Ovary (tissue), 3 donors: Measurements from ENCODE around the gene PLEKHA6.

Experiments used
- CTCF ChIP-seq, 3 donors: fragments of 450-650 bp in 2 of 3; fragments of 200-600 bp in 1 of 3; IDR thresholded peaks; one replicate each; pipeline versions ENCODE4 v1.5.1 to v1.8.0; 2016 to 2022; ENCODE audit warnings: antibody characterized with exemption in 3 of 3, mild to moderate bottlenecking in 1 of 3
- EP300 ChIP-seq: sonication (generic); formaldehyde crosslinking; IDR thresholded peaks from one replicate; pipeline ENCODE4 v1.6.1; 2017; ENCODE audit warnings: antibody characterized with exemption
- POLR2A ChIP-seq: fragments of 450-650 bp; IDR thresholded peaks from one replicate; pipeline ENCODE4 v1.6.1; 2017; ENCODE audit warnings: antibody characterized with exemption, mild to moderate bottlenecking, moderate library complexity
- donor health status: DM: no; HTN: no; CAD: no.

DNA sequence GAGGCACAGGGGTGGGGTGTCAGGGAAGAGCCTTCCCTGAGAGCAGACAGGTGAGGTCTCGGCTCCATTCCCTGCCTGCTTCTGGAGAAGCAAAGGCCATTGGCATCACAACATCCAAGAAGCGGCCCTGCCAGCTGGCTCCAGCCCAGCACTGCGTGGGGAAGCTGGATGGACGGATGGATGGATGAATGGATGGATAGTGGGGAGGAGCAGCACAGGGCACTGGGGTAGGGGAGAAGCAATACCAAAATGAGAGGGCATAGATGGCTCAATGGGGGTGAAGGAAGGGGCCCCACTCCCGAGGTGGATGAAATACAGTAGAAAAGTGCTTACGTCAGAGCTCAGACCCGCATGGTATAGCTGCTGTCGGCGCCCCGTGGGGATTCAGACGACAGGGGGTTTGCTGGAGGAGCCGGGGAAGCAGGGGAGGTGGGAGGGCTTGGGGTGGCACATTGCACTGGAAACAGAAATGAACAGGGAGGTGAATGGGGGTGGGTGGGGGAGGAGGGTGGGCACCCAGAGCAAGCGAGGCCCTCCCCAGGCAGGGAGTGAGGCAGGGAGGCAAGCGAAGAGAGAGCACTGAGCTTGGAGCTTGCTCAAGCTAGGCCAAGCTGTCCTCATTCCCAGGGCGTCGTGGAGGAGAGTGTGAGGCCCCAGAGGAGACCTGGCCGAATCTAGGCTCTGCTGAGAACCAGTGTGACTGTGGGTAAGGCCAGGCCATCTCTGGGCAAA, 136.4 kb downstream of the PLEKHA6 start:
- TF ChIP-seq POLR2A (no peak), CTCF (IDR thresholded peaks at IDR 0.05) (no peak), EP300 (no peak)
